ENCODE data around the gene RARB. TPM values are rescaled to one million over a fixed set of nuclear protein-coding genes. Genes with fewer than 3 reads are reported as not detected.

The RARB gene
- total RNA-seq, 1 experiment from 2014 or later = 0.24 TPM

DNA sequence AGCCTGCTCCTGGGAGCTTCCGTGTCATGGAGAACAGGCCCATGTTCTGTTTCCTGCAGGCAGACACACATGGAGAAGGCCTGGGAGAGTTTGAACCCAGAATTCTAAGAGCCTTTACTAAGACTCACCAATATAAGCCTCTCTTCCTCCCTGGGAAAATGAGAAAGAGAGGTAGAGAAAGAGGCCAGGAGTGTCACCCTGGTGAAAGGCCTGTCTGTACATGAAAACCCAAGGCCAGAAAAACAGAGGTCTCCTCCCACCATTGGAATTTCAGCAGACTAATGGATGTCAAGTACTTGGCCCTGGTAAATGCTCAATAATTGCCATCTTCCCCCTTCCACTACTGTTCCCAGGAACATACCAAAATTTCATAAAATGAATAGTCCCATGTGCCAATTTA is 119.0 kb downstream of the RARB start:
- no peak for TF ChIP-seq EZH2 (IDR thresholded peaks at IDR 0.05; ENCODE audit: borderline replicate concordance, low read depth, low read length, poor library complexity, severe bottlenecking)
- TF ChIP-seq CTCF (conservative IDR thresholded peaks at IDR 0.05; ENCODE audit: low read depth, low read length) = no peak
- intact Hi-C loops (cut with micrococcal nuclease; ENCODE audit: unreplicated experiment) = no loop called here
- ChIA-PET CTCF (no interaction called here), POLR2A (ENCODE audit: low non-redundant PET) (no interaction called here)
- no peaks in the 10 kb centered on the region for H3K9me3 ChIP-seq (ENCODE audit: low read depth, low read length, poor library complexity, severe bottlenecking)
- BruUV-seq (replicated peaks) = no TSS peak
- H3K27ac ChIP-seq (ENCODE audit: low read depth, low read length, poor library complexity, severe bottlenecking) = no peak overlapping the region
- H3K4me3 ChIP-seq (ENCODE audit: low read depth, low read length, poor library complexity, severe bottlenecking) = no peak overlapping the region
- H3K27me3 ChIP-seq (replicated peaks; ENCODE audit: insufficient read depth, low read depth, low read length, poor library complexity) = no peaks in the 10 kb centered on the region
- H3K4me1 ChIP-seq (ENCODE audit: insufficient read depth, low read length, poor library complexity, severe bottlenecking) = no peaks in the 10 kb centered on the region
- H3K36me3 ChIP-seq (ENCODE audit: insufficient read depth, low read length, poor library complexity, severe bottlenecking) = no peaks in the 10 kb centered on the region
- no peak for DNase-seq (ENCODE audit: low spot score)

DNA sequence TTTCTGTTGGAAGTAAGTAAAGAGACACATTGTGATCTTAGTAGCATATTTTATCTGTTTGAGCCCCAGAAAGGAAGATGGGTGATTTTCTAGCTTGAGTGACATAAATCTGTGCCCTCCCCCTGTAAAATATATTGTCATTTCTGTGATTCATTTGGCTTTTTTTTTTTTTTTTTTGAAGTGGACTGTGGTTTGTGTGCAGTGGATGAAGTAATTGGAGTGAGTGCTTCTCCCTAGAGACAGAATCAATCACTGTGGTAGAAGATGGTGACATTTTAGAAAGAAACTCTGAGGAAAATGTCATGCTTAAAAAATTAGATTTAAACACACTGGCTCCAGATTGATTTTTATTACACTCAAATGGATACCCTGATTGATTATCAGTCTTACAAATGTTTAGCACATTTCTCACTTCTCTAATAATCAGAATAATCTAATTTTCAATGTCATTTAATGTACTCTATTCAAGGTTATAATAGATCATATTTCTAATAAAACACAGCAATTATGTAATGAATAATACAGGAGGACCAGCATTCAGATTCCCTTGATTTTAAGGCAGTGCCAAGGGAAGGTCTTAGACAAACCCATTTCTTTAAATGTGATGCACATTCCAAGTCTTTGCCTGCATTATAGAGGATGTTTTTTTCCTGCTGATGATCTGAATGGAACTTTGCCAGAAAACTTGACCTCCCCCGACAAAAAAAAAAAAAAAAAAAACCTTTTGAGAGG is 120.0 kb downstream of the RARB start:
- no peaks in the 10 kb centered on the region for H3K9me3 ChIP-seq (ENCODE audit: low read depth, low read length, poor library complexity, severe bottlenecking)
- H3K27me3 ChIP-seq (replicated peaks; ENCODE audit: insufficient read depth, low read depth, low read length, poor library complexity) = no peaks in the 10 kb centered on the region
- no peak overlapping the region for H3K27ac ChIP-seq (ENCODE audit: low read depth, low read length, poor library complexity, severe bottlenecking)
- ChIA-PET POLR2A (ENCODE audit: low non-redundant PET) (no interaction called here), CTCF (no interaction called here)
- intact Hi-C loops (cut with micrococcal nuclease; ENCODE audit: unreplicated experiment) = no loop called here
- H3K36me3 ChIP-seq (ENCODE audit: insufficient read depth, low read length, poor library complexity, severe bottlenecking) = no peaks in the 10 kb centered on the region
- no TSS peak for BruUV-seq (replicated peaks)
- DNase-seq (ENCODE audit: low spot score) = peak; percentile 7
- no peaks in the 10 kb centered on the region for H3K4me1 ChIP-seq (ENCODE audit: insufficient read depth, low read length, poor library complexity, severe bottlenecking)
- no peak overlapping the region for H3K4me3 ChIP-seq (ENCODE audit: low read depth, low read length, poor library complexity, severe bottlenecking)
- no peak for TF ChIP-seq CTCF (conservative IDR thresholded peaks at IDR 0.05; ENCODE audit: low read depth, low read length)
- no peak for TF ChIP-seq EZH2 (IDR thresholded peaks at IDR 0.05; ENCODE audit: borderline replicate concordance, low read depth, low read length, poor library complexity, severe bottlenecking)

- no peaks in the 10 kb centered on the region for H3K27me3 ChIP-seq (replicated peaks; ENCODE audit: insufficient read depth, low read depth, low read length, poor library complexity)
- no TSS peak for BruUV-seq (replicated peaks)
- no peaks in the 10 kb centered on the region for H3K36me3 ChIP-seq (ENCODE audit: insufficient read depth, low read length, poor library complexity, severe bottlenecking)
- H3K27ac ChIP-seq (ENCODE audit: low read depth, low read length, poor library complexity, severe bottlenecking) = no peak overlapping the region
- POLR2A ChIA-PET (ENCODE audit: low non-redundant PET) = no interaction called here
- H3K9me3 ChIP-seq (ENCODE audit: low read depth, low read length, poor library complexity, severe bottlenecking) = no peaks in the 10 kb centered on the region
- H3K4me3 ChIP-seq (ENCODE audit: low read depth, low read length, poor library complexity, severe bottlenecking) = no peak overlapping the region
- DNase-seq (ENCODE audit: low spot score) = no peak
- no peaks in the 10 kb centered on the region for H3K4me1 ChIP-seq (ENCODE audit: insufficient read depth, low read length, poor library complexity, severe bottlenecking)
- TF ChIP-seq EZH2 (IDR thresholded peaks at IDR 0.05; ENCODE audit: borderline replicate concordance, low read depth, low read length, poor library complexity, severe bottlenecking) (no peak), CTCF (conservative IDR thresholded peaks at IDR 0.05; ENCODE audit: low read depth, low read length) (no peak)
- CTCF ChIA-PET = no interaction called here
- intact Hi-C loops (cut with micrococcal nuclease; ENCODE audit: unreplicated experiment) = no loop called here
Observed at GRCh38 chr3:25548836-25549235, 120.8 kb downstream of the RARB start.
